Neural cell (in vitro differentiated cells): Measurements from ENCODE around the gene INPPL1. TPM values are rescaled to one million over a fixed set of nuclear protein-coding genes. Genes with fewer than 3 reads are reported as not detected.

ENCODE experiments used
- H2AFZ ChIP-seq: fragments of 200-600, 300-800 bp; sonication (generic), shearing (Covaris generic); 2 replicates; pipeline ENCODE4 v1.6.0; 2014; ENCODE audit warnings: low read depth, mild to moderate bottlenecking, antibody characterized with exemption, low read length, moderate library complexity
- H3F3A ChIP-seq: fragments of 200-600 bp; shearing (Covaris generic); 2 replicates; pipeline ENCODE4 v1.6.1; 2016; ENCODE audit warnings: mild to moderate bottlenecking, moderate library complexity, mixed read lengths, antibody characterized with exemption, low read length; ENCODE audit not compliant: insufficient read depth, poor library complexity, severe bottlenecking
- H3K27ac ChIP-seq: fragments of 200-600, 300-800 bp; sonication (generic), shearing (Covaris generic); 2 replicates; pipeline ENCODE4 v1.5.1; 2014; ENCODE audit warnings: mild to moderate bottlenecking, low read length, moderate library complexity
- H3K27me3 ChIP-seq: fragments of 300-800, 200-600 bp; sonication (generic), shearing (Covaris generic); 2 replicates; pipeline ENCODE4 v1.6.0; 2014; ENCODE audit warnings: mild to moderate bottlenecking, low read depth, low read length, moderate library complexity; ENCODE audit not compliant: insufficient read depth
- H3K36me3 ChIP-seq: fragments of 300-800, 200-600 bp; sonication (generic), shearing (Covaris generic); 2 replicates; pipeline ENCODE4 v1.5.1; 2014; ENCODE audit warnings: mild to moderate bottlenecking, antibody characterized with exemption, low read length, moderate library complexity; ENCODE audit not compliant: insufficient read depth
- H3K4me2 ChIP-seq: fragments of 300-800, 200-600 bp; sonication (generic), shearing (Covaris generic); 2 replicates; pipeline ENCODE4 v1.6.0; 2014; ENCODE audit warnings: mild to moderate bottlenecking, low read length
- H3K4me3 ChIP-seq: fragments of 300-800, 200-600 bp; sonication (generic), shearing (Covaris generic); 2 replicates; pipeline ENCODE4 v1.5.1; 2014; ENCODE audit warnings: mild to moderate bottlenecking, low read length, moderate library complexity
- H3K79me2 ChIP-seq: fragments of 200-600 bp; shearing (Covaris generic); replicated peaks from 2 replicates; pipeline ENCODE4 v1.6.0; 2014; ENCODE audit warnings: mild to moderate bottlenecking, low read length, moderate library complexity; ENCODE audit not compliant: insufficient read depth
- H3K9ac ChIP-seq: fragments of 300-800, 200-600 bp; sonication (generic), shearing (Covaris generic); 2 replicates; pipeline ENCODE4 v1.6.1; 2016; ENCODE audit warnings: mild to moderate bottlenecking, low read length, mixed read lengths
- H3K9me2 ChIP-seq: fragments of 200-600 bp; shearing (Covaris generic); 2 replicates; pipeline ENCODE4 v1.6.1; 2016; ENCODE audit warnings: mild to moderate bottlenecking, low read length, mixed read lengths; ENCODE audit not compliant: insufficient read depth
- H3K9me3 ChIP-seq: fragments of 200-600, 300-800 bp; sonication (generic), shearing (Covaris generic); 2 replicates; pipeline ENCODE4 v1.6.1; 2016; ENCODE audit warnings: mild to moderate bottlenecking, mixed run types, low read length, moderate library complexity, mixed read lengths
- H4K20me1 ChIP-seq: fragments of 200-600 bp; shearing (Covaris generic); 2 replicates; pipeline ENCODE4 v1.6.1; 2016; ENCODE audit warnings: mild to moderate bottlenecking, mixed run types; ENCODE audit not compliant: insufficient read depth
- EP300 ChIP-seq: fragments of 450-650 bp; conservative IDR thresholded peaks from 2 replicates; pipeline ENCODE4 v1.6.1; 2014; ENCODE audit warnings: antibody characterized with exemption, mild to moderate bottlenecking, moderate library complexity; ENCODE audit not compliant: poor library complexity, severe bottlenecking
- EZH2 ChIP-seq: fragments of 200-600, 300-800 bp; shearing (Covaris generic), sonication (generic); IDR thresholded peaks from 2 replicates; pipeline ENCODE4 v1.6.1; 2014; ENCODE audit warnings: antibody characterized with exemption, low read length, borderline replicate concordance, mild to moderate bottlenecking; ENCODE audit not compliant: insufficient read depth, poor library complexity, severe bottlenecking
- MXI1 ChIP-seq: fragments of 450-650 bp; conservative IDR thresholded peaks from 2 replicates; pipeline ENCODE4 v1.6.1; 2014; ENCODE audit warnings: antibody characterized with exemption, mild to moderate bottlenecking; ENCODE audit not compliant: poor library complexity, severe bottlenecking
- POLR2AphosphoS5 ChIP-seq: IDR thresholded peaks from 2 replicates; pipeline ENCODE4 v1.6.1; 2012
- RAD21 ChIP-seq: fragments of 450-650 bp; conservative IDR thresholded peaks from 2 replicates; pipeline ENCODE4 v1.6.1; 2014; ENCODE audit warnings: antibody characterized with exemption, mild to moderate bottlenecking, moderate library complexity
- SMC3 ChIP-seq: fragments of 450-650 bp; conservative IDR thresholded peaks from 2 replicates; pipeline ENCODE4 v1.6.1; 2014; ENCODE audit warnings: antibody characterized with exemption, mild to moderate bottlenecking, moderate library complexity; ENCODE audit not compliant: poor library complexity
- TAF1 ChIP-seq: IDR thresholded peaks from 2 replicates; pipeline ENCODE4 v1.6.1; 2012; ENCODE audit warnings: low read depth
- polyA plus RNA-seq: library from polyadenylated mRNA; depleted of rRNA; stranded (reverse); fragments of >200 nt; gene quantifications from 2 replicates; pipeline ENCODE4 v1.2.3, GENCODE V29; 2014
- TF ChIP-seq, protein P1 (sequence below): fragments of 450-650 bp; IDR thresholded peaks from 2 replicates; pipeline ENCODE4 v1.5.1; 2014; ENCODE audit warnings: antibody characterized with exemption, mild to moderate bottlenecking, moderate library complexity; ENCODE audit not compliant: poor library complexity, severe bottlenecking
- TF ChIP-seq, protein P2 (sequence below): IDR thresholded peaks from 2 replicates; pipeline ENCODE4 v1.6.1; 2012; ENCODE audit warnings: borderline replicate concordance

INPPL1 gene
- polyA plus RNA-seq, 1 donor from 2014 or later = 2.0 TPM

DNA sequence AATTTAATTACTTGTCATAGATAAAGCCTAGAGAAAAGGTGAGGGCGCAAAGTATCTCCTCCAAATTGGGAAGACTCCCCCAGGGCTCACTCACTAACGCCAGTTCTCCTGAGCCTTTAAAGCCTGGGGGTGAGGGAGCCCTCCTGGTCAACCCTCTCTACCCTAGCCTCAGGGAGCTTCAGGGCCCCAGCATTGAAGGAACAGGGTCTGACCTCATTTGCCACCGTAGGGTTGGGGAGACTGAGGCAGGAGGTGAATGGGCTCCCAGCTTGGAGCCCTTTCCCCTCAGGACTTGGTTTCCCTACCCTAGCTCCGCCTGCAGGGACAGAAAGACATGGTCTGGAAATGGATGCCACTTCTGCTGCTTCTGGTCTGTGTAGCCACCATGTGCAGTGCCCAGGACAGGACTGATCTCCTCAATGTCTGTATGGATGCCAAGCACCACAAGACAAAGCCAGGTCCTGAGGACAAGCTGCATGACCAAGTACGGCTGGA, 6.3 kb upstream of the INPPL1 start:
- Histone ChIP-seq H3K9me2 (no peaks in the 10 kb centered on the region), H3K27ac (no peak overlapping the region), H2AFZ (no peak overlapping the region)

DNA sequence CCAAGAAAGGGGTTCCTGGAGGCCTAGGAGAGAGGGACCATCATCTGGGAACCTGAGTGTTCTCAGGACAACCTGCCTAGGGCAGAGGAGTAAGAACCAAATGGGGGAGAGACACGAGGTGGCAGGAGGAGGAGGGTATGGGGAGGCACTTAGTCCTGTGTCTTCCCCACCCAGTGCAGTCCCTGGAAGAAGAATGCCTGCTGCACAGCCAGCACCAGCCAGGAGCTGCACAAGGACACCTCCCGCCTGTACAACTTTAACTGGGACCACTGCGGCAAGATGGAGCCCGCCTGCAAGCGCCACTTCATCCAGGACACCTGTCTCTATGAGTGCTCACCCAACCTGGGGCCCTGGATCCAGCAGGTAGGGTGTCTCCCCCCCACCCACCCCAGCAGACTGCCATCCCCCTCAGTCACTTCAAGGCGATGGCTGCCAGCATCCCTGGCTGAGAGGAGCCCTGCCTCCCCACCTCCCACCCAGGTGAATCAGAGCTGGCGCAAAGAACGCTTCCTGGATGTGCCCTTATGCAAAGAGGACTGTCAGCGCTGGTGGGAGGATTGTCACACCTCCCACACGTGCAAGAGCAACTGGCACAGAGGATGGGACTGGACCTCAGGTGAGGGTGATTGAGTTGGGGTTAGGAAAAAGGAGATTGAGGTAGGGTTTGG, 3.7 kb upstream of the INPPL1 start:
- Histone ChIP-seq H3K36me3 (no peaks in the 10 kb centered on the region), H3K4me3 (no peak overlapping the region), H4K20me1 (no peaks in the 10 kb centered on the region), H3K27ac (no peak overlapping the region), H3K9me3 (no peaks in the 10 kb centered on the region), H3K9ac (no peak overlapping the region), H3K9me2 (no peaks in the 10 kb centered on the region), H3K79me2 (peaks cover 9% of the 10 kb centered on the region), H2AFZ (no peak overlapping the region), H3K4me2 (no peak overlapping the region), H3F3A (no peaks in the 10 kb centered on the region), H3K27me3 (peaks cover 34% of the 10 kb centered on the region)
- no peak for TF ChIP-seq POLR2AphosphoS5
- TF ChIP-seq, protein P1, sequence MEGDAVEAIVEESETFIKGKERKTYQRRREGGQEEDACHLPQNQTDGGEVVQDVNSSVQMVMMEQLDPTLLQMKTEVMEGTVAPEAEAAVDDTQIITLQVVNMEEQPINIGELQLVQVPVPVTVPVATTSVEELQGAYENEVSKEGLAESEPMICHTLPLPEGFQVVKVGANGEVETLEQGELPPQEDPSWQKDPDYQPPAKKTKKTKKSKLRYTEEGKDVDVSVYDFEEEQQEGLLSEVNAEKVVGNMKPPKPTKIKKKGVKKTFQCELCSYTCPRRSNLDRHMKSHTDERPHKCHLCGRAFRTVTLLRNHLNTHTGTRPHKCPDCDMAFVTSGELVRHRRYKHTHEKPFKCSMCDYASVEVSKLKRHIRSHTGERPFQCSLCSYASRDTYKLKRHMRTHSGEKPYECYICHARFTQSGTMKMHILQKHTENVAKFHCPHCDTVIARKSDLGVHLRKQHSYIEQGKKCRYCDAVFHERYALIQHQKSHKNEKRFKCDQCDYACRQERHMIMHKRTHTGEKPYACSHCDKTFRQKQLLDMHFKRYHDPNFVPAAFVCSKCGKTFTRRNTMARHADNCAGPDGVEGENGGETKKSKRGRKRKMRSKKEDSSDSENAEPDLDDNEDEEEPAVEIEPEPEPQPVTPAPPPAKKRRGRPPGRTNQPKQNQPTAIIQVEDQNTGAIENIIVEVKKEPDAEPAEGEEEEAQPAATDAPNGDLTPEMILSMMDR = no peak
- no peak for TF ChIP-seq SMC3
- TF ChIP-seq, protein P2, sequence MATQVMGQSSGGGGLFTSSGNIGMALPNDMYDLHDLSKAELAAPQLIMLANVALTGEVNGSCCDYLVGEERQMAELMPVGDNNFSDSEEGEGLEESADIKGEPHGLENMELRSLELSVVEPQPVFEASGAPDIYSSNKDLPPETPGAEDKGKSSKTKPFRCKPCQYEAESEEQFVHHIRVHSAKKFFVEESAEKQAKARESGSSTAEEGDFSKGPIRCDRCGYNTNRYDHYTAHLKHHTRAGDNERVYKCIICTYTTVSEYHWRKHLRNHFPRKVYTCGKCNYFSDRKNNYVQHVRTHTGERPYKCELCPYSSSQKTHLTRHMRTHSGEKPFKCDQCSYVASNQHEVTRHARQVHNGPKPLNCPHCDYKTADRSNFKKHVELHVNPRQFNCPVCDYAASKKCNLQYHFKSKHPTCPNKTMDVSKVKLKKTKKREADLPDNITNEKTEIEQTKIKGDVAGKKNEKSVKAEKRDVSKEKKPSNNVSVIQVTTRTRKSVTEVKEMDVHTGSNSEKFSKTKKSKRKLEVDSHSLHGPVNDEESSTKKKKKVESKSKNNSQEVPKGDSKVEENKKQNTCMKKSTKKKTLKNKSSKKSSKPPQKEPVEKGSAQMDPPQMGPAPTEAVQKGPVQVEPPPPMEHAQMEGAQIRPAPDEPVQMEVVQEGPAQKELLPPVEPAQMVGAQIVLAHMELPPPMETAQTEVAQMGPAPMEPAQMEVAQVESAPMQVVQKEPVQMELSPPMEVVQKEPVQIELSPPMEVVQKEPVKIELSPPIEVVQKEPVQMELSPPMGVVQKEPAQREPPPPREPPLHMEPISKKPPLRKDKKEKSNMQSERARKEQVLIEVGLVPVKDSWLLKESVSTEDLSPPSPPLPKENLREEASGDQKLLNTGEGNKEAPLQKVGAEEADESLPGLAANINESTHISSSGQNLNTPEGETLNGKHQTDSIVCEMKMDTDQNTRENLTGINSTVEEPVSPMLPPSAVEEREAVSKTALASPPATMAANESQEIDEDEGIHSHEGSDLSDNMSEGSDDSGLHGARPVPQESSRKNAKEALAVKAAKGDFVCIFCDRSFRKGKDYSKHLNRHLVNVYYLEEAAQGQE = no peak
- TF ChIP-seq MXI1 = no peak
- no peak for TF ChIP-seq RAD21
- TF ChIP-seq EZH2 = no peak
- no peak for TF ChIP-seq EP300
- TF ChIP-seq TAF1 = no peak

More for the DNA sequence above, 6.3 kb upstream of the INPPL1 start:
- Histone ChIP-seq H3K4me3 (no peak overlapping the region), H4K20me1 (no peaks in the 10 kb centered on the region), H3K9me3 (no peaks in the 10 kb centered on the region), H3K36me3 (no peaks in the 10 kb centered on the region), H3F3A (no peaks in the 10 kb centered on the region), H3K79me2 (no peaks in the 10 kb centered on the region), H3K9ac (no peak overlapping the region), H3K4me2 (no peak overlapping the region), H3K27me3 (peaks cover 12% of the 10 kb centered on the region)
- TF ChIP-seq POLR2AphosphoS5 (no peak), EZH2 (no peak), TAF1 (no peak), RAD21 (no peak), MXI1 (no peak), EP300 (no peak), SMC3 (no peak)
- TF ChIP-seq, protein P2 = no peak
- TF ChIP-seq, protein P1 = no peak
